NCI-H460 (cell line): ENCODE measurements around the gene RRP7A. TPM values are rescaled to one million over a fixed set of nuclear protein-coding genes. Genes with fewer than 3 reads are reported as not detected.
"Not testable (repeated sequence)": the region's sequence is repeated elsewhere in the genome, so short reads cannot be mapped to it uniquely, and the experiment has no call there.

Experiments used
- DNase-seq: peaks from one replicate; pipeline ENCODE4 v3.0.0-alpha.2; 2016; ENCODE audit warnings: low read depth; ENCODE audit errors: extremely low read depth
- total RNA-seq: library from RNA; depleted of rRNA; stranded (reverse); fragments of >200 nt; shearing (Covaris generic); gene quantifications from 2 replicates; pipeline ENCODE4 v1.2.3, GENCODE V29; 2014

Gene RRP7A
- total RNA-seq, 1 experiment from 2014 or later: 16.8 TPM

DNA sequence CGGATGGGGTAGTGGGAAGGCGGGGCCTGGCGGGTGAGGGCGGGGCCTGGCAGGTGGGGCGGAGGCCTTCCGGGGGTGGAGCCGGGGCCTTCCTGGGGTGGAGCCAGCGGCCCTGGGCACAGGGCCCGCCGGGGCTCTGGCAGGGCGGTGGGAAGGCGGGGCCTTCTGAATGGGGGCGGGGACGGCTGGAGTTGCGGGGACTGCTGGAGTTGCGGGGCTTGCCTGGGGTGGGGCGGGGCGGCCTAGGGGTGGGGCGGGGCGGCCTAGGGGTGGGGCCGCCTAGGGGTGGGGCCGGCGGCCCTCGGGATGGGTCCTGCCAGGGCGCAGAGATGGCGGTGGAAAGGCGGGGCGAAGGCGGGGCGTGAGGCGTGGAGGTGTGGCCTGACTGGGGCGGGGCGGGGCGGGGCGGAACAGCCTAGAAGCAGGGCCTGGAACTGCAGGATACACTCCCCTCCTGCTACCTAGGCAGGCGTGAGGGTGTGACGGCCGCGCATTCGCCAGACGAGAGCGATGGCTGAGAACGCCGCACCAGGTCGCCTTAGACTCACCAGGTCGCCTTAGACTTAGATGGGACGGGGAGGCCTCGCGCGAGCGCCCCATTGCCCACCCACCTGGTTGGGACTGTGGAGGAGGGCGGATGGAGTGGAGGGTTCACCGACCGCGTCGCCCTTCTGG is 19.3 kb downstream of the RRP7A start:
- DNase-seq: peak; percentile 76

DNA sequence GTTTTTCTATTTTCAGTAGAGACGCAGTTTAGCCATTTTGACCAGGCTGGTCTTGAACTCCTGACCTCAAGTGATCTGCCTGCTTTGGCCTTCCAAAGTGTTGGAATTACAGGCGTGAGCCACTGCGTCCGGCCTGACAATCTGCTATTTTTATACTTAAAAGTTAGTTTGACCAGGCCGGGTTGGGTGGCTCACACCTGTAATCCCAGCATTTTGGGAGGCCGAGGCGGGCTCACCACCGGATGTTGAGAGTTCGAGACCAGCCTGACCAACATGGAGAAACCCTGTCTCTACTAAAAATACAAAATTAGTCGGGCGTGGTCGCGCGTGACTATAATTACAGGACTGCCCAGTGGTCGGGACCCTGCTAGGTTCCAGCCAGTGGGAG is 19.8 kb downstream of the RRP7A start:
- DNase-seq: not testable (repeated sequence)

DNA sequence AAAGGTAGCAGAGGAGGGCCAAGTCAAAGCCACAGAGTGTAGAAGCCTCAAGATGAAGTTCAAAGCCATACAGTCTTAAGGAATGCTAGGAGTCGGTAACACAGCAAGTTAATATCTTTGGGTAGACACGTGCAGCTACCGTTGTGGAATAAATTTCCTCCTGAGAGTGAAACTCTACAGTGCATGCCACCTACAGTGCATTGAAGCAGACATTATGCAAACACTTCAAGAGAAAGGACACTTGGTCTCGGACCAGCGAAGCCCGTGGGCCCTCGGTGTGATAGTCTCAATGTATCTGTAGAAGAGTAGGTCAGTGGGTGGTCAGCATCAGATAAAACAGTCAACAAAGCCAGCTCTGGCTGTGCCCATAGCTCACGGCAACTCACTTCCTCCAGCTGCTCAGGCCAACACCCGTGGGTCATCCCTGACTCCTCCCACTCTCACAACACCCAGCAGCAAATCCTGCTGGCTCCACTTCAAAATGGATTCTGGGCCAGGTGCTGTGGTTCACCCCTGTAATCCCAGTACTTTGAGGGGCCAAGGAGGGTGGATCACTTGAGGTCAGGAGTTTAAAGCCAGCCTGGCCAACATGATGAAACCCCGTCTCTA is 24.0 kb downstream of the RRP7A start:
- not testable (repeated sequence) for DNase-seq

DNA sequence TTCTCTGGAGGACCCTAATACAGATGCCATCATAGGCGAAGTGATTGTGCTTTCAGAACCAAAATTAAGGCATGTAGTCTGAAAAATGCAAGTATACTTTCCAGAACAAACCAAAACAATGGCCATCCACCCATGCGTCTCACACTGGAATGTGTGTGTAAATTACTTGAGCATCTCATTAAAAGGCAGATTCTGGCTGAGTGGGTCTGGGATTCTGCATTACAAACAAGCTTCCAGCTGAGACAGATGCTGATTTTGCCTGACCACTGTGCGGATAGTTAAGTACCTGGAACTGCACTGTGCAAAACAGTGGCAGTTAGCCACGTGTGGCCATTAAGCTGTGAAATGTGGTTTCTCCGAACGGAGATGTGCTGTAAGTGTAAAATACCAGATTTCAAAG is 26.2 kb downstream of the RRP7A start:
- no peak for DNase-seq

DNA sequence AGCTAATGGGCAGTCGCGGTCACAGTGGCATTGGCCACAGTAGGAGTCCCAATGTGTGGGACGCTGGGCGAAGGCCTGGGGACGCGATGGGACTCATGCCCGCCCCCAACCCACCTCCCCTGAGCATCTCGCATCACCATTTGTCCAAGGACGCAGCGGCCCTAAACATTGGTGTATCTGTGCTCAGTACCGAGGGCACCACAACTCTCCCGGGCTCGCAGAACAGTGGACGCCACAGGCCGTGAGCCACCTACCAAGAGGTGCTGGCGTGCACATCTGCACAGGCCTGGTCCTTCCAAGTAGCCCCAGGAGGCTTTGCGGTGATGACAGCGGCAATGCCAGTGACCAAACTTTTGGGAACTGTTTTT is 27.3 kb downstream of the RRP7A start:
- no peak for DNase-seq

DNA sequence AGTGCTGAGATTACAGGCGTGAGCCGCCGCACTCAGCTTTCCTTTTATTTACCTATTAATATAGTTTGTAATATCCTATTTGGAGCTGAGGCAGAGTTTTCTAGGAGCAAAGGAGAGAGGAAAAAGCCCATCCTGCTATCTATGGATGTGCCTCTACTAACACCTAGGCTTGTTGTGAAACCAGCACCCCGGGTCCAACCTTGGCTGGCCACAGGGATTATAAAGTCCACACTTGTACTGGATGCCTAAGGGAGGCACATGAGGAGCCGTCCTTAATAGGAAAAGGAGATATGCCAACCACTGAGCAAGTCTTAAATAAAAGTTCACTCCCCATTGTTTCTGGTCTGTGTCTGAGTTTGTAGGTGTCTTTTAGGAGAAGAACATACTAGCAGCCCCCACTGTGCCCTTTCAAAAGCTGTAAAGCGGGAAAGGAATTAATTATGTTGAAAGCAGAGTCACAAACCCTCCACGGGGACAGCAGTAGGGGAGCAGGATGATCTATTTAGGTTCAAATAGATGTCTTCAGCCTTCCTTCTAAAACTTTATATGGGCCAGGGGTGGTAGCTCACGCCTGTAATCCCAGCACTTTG is 29.3 kb downstream of the RRP7A start:
- no peak for DNase-seq

DNA sequence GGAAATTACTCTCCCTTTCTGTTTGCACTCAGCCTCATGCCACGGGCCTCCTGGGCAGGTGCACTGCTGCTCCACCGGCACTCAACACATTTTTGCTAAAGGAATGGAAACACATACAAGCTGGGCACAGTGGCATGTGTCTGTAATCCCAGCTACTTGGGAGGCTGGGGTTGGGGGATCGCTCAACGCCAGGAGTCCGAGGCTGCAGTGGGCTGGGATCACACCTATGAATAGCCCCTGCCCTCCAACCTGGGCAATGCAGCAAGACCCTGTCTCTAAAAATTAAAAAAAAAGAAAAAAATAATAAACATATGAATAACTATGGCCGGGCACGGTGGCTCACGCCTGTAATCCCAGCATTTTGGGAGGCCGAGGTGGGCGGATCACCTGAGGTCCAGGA is 30.6 kb downstream of the RRP7A start:
- DNase-seq: no peak

DNA sequence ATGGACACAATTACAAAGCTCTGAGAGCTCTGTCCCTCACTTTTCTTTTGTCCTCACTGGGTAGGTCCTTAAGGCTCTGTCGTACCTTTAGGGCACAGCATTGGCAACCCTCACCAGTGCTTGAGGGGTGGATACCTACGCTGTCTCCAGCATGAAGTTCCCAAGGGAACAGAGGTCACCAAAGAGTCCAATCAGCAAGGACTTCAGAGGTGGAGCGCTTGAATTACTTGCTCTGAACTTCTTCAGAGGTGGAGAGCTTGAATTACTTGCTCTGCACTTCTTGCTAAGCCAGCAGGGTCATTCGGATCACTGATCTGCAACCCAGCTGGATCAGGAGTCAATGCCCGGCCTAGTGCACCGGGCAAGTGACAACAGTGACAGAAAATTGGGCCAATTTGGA is 35.1 kb downstream of the RRP7A start:
- DNase-seq: no peak

DNA sequence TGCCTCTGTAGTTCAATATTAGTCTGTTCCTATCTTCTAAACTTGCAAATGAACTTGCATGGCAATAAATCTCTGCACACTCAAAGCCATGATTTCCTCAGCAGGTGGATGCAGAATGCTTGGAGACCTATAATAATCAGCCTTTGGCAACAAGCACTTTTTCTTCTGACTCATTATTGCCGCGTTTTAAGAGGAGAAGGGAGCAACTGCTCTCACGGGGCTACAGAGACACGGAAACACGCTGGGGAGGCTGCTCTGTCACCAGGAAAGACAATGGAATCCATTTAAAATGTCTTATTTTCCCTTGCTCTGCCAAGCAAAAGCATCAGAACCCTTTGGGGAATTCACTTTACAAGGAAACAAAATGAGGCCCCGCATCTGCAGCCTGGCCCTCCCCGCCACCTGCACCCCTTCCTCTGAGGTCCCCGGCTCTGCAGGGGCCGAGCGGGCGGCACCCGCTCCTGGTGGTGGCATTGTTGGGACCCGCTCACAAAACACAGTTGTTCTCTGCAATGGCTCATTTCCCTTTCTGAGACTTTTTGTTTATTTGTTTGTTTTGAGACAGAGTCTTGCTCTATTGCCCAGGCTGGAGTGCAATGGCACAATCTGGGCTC is 35.9 kb downstream of the RRP7A start:
- not testable (repeated sequence) for DNase-seq

DNA sequence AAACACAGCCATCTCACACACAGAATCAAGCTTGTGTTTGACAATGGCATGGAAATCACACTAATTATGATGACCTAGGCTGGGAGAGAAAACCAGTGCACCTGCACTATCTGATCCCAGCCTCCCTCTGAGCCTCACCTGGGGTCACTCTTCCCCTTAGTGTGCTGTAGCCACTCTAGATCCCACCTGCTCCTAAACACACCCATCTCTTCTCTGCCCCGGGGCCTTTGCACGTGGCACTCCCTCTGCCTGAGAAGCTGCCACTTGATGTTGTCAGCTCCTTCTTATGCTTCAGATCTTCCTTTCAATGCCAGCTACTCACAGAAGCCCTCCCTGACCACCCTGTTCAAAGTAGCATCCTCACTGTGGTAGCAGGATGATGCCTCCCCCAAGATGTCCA is 44.5 kb downstream of the RRP7A start:
- DNase-seq: no peak

DNA sequence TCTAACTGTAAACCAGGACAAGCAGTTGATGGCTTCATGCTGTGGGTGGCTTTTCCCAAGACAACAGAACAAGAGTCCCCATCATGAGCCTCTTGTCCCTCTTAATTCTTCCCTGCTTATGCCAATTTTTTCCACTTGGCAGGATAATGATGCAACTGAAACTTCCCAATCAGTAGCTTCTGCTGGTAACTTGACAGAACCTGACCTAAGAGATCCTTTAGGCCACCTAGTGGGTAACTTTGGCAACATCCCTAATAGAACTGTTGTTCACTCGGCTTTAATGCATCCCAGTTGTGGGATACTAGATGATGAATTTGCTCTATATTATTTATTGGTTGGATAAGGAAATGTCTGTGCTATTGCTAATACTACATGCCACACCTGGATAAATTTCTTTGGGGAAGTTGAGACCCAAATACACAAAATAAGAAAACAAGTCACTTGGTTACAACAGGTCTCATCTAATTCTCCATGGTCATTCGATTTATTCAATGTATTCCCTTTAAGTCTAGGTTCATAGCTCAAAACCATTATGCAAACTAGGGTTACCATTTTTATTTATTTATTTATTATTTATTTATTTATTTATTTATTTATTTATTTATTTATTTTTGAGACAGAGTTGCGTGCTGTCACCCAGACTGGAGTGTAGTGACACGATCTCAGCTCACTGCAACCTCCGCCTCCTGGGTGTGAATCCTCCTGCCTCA is 46.0 kb downstream of the RRP7A start:
- peak; percentile 45 for DNase-seq

DNA sequence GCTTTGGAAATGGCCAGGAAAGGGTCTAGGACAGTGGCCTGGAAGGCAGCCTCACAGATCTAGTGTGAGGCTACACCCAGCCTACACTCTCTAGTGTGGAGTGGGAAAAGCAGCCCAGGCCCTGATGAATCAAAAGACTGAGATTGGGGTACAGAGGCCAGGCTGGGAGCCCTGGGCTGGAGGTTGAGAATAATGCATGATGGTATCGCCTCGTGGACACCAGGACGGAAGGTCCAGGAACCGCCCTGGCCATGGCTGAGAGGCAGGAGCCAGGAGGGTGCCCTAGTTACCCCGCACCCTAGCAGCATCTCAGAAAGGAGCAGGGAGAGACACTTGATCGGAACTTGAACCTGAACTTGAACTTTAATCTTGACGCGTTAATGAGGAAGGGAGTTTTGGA is 46.9 kb downstream of the RRP7A start:
- DNase-seq: no peak

DNA sequence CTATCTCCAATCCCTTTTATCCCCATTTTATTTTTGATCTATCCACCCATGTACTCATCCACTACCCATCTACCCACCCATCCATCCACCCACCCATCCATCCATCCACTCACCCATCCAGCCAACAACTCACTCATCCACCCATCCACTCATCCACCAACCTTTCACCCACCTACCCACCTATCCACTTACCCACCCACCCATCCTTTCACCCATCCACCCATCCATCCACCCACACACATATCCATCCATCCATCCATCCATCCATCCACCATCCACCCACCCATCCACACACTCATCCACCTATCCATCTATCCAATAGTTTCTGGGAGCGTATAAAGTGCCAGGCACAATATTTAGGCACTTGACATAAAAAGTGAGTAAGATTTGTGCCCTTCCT is 48.2 kb downstream of the RRP7A start:
- DNase-seq: no peak

DNA sequence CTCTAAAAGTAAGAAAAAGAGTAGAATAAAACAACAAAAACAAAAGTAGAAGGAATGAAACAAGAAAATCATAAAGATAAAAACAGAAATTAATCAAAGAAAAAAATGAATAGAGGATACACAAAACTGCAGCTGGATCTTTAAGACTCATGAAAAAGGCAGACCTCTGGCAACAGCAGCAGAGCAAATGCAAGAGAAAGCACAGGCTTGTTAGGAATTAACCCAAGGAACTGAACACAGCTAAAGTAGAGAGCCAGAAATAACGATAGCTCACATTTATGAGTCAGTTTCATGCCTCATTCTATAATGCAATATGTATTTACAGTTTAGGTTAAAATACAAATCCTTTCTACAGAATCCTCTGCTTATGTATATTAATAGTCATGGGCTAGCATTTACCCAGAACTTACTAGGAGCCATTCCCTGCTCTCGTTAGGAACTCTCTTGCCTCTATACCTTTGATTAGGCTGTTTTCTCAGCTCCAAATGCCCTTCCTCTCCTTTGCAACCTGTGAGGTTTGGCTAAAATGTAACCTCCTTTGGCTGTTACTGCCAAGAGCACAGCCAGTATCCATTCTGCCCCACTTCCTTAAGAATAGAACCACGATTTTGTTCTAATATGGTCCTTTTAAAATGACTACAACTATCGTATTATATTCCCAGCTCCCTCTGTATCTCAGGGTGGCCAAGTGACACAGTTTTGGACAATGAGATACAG is 49.1 kb downstream of the RRP7A start:
- no peak for DNase-seq

DNA sequence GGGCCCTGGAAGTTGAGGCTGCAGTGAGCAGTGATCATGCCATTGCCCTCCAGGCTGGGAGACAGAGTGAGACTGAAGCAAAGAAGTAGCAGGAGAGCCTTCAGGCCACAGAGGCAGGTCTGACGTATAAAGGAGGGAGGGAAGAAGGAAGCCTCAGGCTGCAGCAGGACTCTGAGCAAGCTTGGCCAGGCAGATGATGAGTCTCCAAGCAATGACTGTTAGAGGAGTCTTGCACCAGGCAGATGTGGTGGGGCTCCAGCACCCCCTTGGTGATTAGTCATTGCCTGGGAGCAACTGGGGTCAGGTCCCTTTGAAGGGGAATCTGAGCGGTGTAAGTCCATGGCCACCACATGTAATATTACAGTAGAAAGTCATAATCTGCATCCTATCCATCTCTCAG is 50.8 kb downstream of the RRP7A start:
- no peak for DNase-seq

DNA sequence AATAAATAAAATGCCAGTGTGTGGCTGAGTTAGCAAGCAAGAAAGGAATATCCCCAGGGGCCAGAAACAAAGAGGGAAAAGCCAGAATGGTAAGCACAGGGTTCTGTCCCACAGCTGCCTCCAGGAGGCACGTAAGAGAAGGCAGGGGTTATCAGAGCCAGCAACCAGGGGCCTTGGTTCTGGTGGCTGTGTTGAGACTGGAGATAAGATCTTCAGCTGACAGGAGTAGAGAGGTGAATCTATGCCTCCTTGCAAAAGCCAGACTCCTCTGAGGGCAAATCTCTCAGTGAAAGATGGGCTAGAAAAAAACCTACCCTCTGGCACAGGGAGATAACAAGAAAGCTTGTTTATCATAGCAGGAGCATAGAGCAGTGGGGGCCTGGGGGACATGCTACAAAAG is 57.6 kb downstream of the RRP7A start:
- no peak for DNase-seq

DNA sequence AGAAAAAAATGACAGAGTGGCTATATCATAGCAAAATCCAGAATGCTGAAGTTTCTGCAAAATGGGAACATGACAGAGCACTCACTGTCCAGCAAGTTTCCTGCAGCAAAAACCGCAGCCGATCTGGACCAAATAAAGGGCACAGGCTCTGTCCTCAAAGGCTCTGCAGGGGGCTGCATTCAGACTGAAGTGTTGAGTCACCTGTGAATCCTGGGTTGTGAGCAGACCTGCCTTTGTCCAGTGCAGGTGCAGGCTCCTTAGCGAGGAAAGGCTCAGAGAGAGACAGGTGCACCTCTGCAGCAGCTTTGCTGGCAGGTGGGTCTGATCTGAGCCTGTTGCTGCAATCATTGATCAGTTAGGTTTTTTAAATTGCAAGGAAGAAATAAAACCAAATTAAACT is 58.1 kb downstream of the RRP7A start:
- DNase-seq: no peak
